HPDE6-E6E7 (cell line): ENCODE measurements around the gene DAGLB.
"Not testable (repeated sequence)": the region's sequence is repeated elsewhere in the genome, so short reads cannot be mapped to it uniquely, and the experiment has no call there.

Experiments used
- DNase-seq: peaks from one replicate; pipeline ENCODE4 v3.0.0; 2011; ENCODE audit warnings: missing footprints; ENCODE audit errors: extremely low spot score

Gene DAGLB

GRCh38 chr7:6460990-6461584, 13.3 kb upstream of the DAGLB start:
- no peak for DNase-seq

- no peak for DNase-seq
Measured at GRCh38 chr7:6460303-6460702, 12.5 kb upstream of the DAGLB start.

GRCh38 chr7:6458676-6459075, 10.9 kb upstream of the DAGLB start:
- not testable (repeated sequence) for DNase-seq

DNA sequence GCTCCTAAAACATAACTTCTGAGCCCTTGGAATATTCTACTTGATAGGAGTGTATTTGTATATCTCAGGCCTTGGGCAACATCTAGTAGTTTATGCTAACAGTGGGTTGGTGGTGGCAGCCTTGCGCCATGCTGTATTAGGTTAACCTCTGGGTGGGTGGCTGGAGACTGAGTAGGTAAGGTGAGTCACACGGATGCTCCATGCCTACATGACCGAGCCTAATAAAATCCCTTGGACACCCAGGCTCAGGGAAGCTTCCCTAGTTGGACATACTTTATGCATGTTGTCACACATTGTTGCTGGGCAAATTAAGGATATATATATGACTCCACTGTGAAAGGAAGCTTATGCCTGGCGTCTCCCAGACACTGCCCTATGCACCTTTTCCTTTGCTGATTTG, 6.0 kb upstream of the DAGLB start:
- peak; percentile 75 for DNase-seq

GRCh38 chr7:6451224-6451705, 3.5 kb upstream of the DAGLB start:
- DNase-seq, result no peak

DNA sequence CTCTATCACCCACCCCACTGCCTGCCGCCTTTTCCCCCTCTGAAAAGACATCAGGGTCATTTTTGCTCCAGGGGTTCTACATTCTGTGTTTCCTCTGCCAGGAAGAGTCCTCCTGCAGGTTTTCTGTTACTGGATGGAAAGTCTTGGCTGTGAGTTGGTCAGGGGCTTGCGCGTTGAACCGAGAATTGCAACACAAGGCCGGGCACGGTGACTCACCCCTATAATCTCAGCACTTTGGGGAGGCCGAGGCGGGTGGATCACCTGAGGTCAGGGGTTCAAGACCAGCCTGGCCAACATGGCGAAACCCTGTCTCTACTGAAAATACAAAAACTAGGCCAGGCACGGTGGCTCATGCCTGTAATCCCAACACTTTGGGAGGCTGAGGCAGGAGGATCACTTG, 2.8 kb upstream of the DAGLB start:
- not testable (repeated sequence) for DNase-seq

DNA sequence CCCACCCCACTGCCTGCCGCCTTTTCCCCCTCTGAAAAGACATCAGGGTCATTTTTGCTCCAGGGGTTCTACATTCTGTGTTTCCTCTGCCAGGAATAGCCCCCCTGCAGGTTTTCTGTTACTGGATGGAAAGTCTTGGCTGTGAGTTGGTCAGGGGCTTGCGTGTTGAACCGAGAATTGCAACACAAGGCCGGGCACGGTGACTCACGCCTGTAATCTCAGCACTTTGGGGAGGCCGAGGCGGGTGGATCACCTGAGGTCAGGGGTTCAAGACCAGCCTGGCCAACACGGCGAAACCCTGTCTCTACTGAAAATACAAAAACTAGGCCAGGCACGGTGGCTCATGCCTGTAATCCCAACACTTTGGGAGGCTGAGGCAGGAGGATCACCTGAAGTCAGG, 2.1 kb upstream of the DAGLB start:
- not testable (repeated sequence) for DNase-seq

DNA sequence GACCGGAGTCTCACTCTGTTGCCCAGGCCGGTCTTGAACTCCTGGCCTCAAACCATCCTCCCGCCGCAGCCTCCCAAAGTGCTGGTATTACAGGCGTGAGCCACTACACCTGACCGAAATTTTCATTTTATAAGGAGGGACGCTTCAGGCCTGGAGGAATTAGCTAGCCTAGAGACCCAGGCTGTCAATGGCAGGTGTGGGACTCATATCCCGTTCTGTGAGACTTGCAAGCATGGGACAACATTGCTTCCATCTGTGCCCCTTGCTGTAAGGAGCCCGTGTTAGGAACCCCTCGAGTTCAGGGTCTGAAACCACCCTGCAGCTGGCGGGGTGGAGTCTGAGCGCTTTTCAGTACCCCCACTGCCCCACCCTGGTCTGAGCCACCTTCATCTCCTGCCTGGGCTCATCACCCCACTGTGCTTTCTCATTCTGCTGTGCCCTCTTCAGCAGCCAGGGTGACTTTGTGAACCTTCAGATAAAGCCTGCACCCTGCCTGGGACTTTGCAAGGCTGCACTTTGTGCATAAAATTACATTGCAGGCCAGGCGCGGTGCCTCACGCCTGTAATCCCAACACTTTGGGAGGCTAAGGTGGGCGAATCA, 1.3 kb upstream of the DAGLB start:
- no peak for DNase-seq

DNA sequence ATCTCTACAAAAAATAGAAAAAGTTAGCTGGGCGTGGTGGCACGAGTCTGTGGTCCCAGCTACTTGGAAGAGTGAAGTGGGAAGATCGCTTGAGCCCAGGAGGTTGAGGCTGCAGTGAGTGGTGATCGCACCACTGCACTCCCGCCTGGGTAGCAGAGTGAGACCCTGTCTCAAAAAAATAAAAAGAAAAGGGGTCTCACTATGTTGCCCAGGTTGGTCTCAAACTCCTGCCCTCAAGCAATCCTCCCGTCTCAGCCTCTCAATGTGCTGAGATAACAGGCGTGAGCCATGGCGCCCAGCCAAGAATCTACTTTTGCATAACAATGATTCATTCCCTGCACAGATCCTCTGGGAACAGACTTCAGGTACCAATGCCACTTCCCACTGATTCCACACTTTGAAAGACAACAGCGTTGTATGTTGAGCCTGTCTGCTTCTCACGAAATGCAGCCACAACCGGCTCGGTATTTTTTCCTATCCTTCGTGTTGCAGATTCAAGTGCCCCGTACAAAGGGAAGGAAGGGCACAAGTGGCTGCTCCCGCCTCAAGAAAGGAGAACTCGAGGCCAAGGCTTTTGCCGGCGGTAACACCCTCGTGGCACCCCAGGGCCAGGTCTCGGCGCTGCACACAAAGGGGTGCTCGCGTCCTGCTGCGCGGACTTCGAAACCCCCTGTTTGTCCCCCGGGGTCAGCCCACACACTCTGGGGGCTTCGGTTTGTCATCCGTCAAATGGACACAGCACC, 745 bp downstream of the DAGLB start:
- DNase-seq, result peak; percentile 64

DNA sequence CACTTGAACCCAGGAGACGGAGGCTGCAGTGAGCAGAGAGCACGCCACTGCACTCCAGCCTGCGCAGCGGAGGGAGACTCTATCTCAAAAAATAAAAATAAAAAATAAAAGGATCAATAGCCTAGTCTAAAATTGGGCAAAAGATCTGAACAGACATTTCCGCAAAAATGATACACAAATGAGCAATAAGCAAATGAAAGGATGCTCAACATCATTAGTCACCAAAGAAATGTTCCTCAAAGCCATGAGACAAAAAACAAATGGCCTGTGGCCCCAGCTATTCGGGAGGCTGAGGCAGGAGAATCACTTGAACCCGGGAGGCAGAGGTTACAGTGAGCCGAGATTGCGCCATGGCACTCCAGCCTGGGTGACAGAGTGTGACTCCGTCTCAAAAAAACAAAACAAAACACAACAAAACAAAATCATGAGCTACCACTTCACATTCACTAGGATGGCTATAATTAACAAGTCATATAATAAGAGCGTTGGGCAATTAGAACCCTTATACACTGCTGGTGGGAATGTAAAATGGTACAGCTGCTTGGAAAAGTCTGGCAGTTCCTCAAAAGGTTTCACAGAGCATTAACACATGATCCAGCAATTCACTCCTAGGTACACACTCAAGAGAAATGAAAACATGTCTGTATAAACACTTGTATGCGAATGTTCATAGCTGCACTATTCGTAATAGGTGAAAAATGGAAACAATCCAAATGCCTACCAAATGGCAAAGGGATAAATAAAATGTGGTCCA, 3.1 kb downstream of the DAGLB start:
- DNase-seq, result no peak

GRCh38 chr7:6443372-6443941, 4.3 kb downstream of the DAGLB start:
- peak; percentile 55 for DNase-seq

DNA sequence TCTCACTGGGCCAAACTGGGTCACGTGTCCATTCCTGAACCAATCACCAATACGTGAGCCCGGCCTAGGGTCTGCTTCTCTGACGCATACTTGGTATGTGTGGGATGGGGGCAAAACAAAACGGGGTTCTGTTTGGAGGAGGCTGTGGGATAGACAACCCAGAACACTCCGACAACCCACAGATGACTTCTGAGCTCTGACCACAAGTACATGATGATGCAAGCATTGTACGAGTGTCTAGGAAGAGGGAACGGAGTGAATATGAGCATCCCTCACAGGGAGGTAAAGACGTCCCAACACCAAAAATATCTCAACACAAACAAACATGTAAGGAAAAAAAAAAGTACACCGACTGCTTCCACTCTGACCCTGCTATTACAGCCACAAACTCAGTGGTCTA, 5.6 kb downstream of the DAGLB start:
- DNase-seq, result no peak

- DNase-seq, result no peak
Measured at GRCh38 chr7:6440381-6440780, 7.4 kb downstream of the DAGLB start.

DNA sequence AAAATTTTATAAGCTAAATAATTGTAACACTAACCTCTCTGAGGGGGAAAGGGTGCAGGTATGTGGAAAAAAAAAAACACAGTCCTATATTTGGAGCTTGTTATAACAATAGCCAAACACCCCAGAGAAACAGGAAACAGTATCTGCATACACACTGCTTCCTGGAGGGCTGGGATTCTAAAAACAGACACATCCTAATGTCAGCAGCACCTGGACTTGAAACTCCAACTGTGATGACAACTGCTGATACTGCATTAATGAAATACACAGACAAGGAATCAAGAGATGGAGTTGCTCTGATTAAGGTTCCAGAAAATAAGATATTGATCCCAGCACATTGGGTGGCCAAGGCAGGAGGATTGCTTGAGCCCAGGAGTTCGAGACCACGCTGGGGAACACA, 9.3 kb downstream of the DAGLB start:
- DNase-seq, result no peak

DNA sequence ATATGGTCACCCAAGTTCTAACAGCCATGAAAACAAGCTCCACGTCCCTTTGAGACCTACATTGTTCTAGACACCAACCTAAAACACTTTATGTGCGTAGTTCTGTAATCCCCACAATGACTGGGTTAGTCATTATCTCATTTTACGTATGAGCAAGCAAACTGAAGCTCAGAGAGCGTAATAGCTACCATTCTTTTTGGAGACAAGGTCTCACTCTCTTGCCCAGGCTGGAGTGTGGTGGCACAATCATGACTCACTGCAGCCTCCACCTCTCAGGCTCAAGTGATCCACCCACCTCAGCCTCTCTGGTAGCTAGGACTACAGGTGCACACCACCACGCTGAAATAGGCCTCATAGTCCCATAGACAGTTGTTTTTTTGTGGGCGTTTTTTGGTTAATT, 10.5 kb downstream of the DAGLB start:
- DNase-seq, result no peak

DNA sequence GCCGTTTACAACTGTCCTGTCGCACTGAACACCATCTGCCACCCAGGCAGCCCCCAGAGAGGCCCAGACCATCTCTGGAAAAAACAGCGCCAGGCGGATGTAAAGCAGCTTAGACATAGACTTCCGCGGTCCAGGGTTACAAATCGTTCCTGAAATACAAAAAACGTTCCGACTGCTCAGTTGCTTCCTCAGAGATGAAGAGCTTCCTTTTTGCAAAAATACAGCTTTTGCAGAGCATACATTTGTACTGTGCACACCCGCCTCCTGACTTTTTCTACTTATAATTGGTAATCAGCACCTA, 11.4 kb downstream of the DAGLB start:
- no peak for DNase-seq

- peak; percentile 86 for DNase-seq
Measured at GRCh38 chr7:6435486-6436384, 12.0 kb downstream of the DAGLB start.

DNA sequence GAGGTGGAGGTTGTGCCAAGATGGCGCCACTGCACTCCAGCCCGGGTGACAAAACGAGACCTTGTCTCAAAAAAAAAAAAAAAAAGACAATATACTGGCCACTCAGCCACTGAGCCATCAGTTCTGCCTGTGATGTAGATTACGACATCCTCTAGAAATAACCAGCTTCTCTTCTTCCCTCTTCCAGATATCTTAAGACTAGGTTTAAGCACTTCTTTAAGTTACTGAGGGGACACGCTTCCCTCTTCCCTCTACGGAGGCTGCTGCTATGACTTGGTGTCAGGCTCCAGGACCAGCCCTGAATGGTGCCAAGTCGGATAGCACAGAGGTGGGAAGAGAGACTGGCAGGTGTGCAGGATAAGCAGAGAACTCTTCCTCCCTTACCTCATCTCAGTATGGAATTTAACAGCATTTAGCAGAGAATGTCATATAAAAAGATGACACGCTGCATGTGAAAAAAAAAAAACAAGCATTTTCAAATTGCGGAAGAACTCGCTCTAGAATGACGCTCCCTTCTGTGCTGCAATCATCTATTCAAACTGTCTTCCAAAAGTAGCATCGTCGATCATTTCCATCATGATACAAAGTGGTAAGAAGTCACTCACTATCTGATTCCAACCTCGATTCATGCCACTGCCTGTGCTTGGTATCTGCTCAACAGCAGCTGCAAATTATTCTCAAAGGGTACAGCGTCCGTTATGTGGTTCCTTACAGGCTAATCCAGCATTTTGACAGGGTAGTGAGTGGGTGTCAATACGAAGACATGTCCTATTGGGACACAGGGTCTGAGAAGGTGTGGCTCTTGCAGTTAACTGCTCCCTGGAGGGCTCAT, 13.8 kb downstream of the DAGLB start:
- DNase-seq, result no peak

DNA sequence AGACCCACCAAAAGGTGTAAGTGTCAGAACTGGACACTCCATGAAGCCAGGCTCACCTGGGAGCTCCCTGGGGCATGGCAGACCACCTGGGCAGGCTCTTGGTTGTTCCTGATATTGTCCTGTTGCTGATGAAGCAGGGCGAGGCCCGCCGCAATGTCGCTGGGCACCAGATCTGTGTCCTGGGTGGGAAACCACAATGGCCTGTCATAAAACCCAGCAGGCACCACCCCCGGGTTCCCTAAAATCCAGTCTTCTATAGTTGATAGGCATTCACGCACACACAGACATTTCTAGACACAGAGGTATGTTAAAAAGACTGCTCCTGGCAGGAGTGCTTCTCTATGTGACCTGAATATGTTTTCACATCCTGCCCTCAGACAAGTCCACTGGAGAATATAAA, 15.0 kb downstream of the DAGLB start:
- DNase-seq, result no peak

DNA sequence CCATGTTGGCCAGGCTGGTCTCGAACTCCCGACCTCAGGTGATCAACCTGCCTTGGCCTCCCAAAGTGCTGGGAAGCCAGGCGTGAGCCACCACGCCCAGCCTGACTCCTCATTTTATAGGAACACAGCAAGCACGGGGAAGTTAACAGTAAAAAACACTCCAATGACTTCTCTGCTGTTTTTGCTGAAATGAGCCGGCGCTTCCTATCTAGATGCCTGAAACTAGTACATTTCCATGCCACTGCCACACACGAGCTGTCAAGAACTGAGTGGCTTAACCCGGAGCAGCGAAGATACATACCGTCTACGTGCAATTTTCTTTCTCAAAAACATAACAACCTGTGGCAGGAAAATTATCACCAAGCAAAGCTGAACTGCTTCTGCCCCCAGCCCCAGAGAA, 16.8 kb downstream of the DAGLB start:
- no peak for DNase-seq
